ENCODE data around the gene MEGF11.

Gene MEGF11

GRCh38 chr15:65939901-65940617 is 313.5 kb downstream of the MEGF11 start:
- Histone ChIP-seq H3K4me1 (ENCODE audit: control insufficient read depth, insufficient read depth, low read length, poor library complexity, severe bottlenecking) (no peaks in the 10 kb centered on the region), H3K27ac (ENCODE audit: low read depth, low read length, severe bottlenecking) (no peak overlapping the region), H3K36me3 (ENCODE audit: control insufficient read depth, insufficient read depth, low read length) (no peaks in the 10 kb centered on the region), H3K9me3 (ENCODE audit: control insufficient read depth, low read length) (no peaks in the 10 kb centered on the region), H3K4me3 (ENCODE audit: extremely low read depth, insufficient read depth, low read length, poor library complexity, severe bottlenecking) (no peak overlapping the region)
- WGBS, 2 experiments (ENCODE audit: insufficient coverage in 2 of 2), result 89 to 92% methylated on average over 9 of the region's 10 CpGs

GRCh38 chr15:65938604-65939003 is 314.9 kb downstream of the MEGF11 start:
- Histone ChIP-seq H3K27ac (ENCODE audit: low read depth, low read length, severe bottlenecking) (no peak overlapping the region), H3K4me3 (ENCODE audit: extremely low read depth, insufficient read depth, low read length, poor library complexity, severe bottlenecking) (no peak overlapping the region), H3K36me3 (ENCODE audit: control insufficient read depth, insufficient read depth, low read length) (no peaks in the 10 kb centered on the region), H3K9me3 (ENCODE audit: control insufficient read depth, low read length) (no peaks in the 10 kb centered on the region), H3K4me1 (ENCODE audit: control insufficient read depth, insufficient read depth, low read length, poor library complexity, severe bottlenecking) (no peaks in the 10 kb centered on the region)
- 95% methylated on average over 3 of the region's 4 CpGs; no CpG with 5 or more reads in 1 of the 2 experiments for WGBS, 2 experiments (ENCODE audit: insufficient coverage in 2 of 2)

- 86 to 90% methylated on average over 1 of the region's 1 CpG for WGBS, 2 experiments (ENCODE audit: insufficient coverage in 2 of 2)
- no peaks in the 10 kb centered on the region for H3K9me3 ChIP-seq (ENCODE audit: control insufficient read depth, low read length)
Measured at GRCh38 chr15:65937476-65937875, 316.1 kb downstream of the MEGF11 start.

GRCh38 chr15:65937054-65937453 is 316.5 kb downstream of the MEGF11 start:
- WGBS, 2 experiments (ENCODE audit: insufficient coverage in 2 of 2), result 86 to 90% methylated on average over 1 of the region's 3 CpGs
- Histone ChIP-seq H3K36me3 (ENCODE audit: control insufficient read depth, insufficient read depth, low read length) (no peaks in the 10 kb centered on the region), H3K4me1 (ENCODE audit: control insufficient read depth, insufficient read depth, low read length, poor library complexity, severe bottlenecking) (no peaks in the 10 kb centered on the region), H3K4me3 (ENCODE audit: extremely low read depth, insufficient read depth, low read length, poor library complexity, severe bottlenecking) (no peak overlapping the region), H3K27ac (ENCODE audit: low read depth, low read length, severe bottlenecking) (no peak overlapping the region), H3K9me3 (ENCODE audit: control insufficient read depth, low read length) (no peaks in the 10 kb centered on the region)

More at GRCh38 chr15:65937476-65937875, 316.1 kb downstream of the MEGF11 start:
- Histone ChIP-seq H3K4me3 (ENCODE audit: extremely low read depth, insufficient read depth, low read length, poor library complexity, severe bottlenecking) (no peak overlapping the region), H3K4me1 (ENCODE audit: control insufficient read depth, insufficient read depth, low read length, poor library complexity, severe bottlenecking) (no peaks in the 10 kb centered on the region), H3K27ac (ENCODE audit: low read depth, low read length, severe bottlenecking) (no peak overlapping the region), H3K36me3 (ENCODE audit: control insufficient read depth, insufficient read depth, low read length) (no peaks in the 10 kb centered on the region)

- no peaks in the 10 kb centered on the region for H3K9me3 ChIP-seq (ENCODE audit: control insufficient read depth, low read length)
- H3K36me3 ChIP-seq (ENCODE audit: control insufficient read depth, insufficient read depth, low read length), result no peaks in the 10 kb centered on the region
- no peaks in the 10 kb centered on the region for H3K4me1 ChIP-seq (ENCODE audit: control insufficient read depth, insufficient read depth, low read length, poor library complexity, severe bottlenecking)
- H3K27ac ChIP-seq (ENCODE audit: low read depth, low read length, severe bottlenecking), result no peak overlapping the region
- 57 to 100% methylated on average over 1 of the region's 1 CpG for WGBS, 2 experiments (ENCODE audit: insufficient coverage in 2 of 2)
- H3K4me3 ChIP-seq (ENCODE audit: extremely low read depth, insufficient read depth, low read length, poor library complexity, severe bottlenecking), result no peak overlapping the region
Measured at GRCh38 chr15:65936282-65936681, 317.3 kb downstream of the MEGF11 start.

- Histone ChIP-seq H3K36me3 (ENCODE audit: control insufficient read depth, insufficient read depth, low read length) (no peaks in the 10 kb centered on the region), H3K4me3 (ENCODE audit: extremely low read depth, insufficient read depth, low read length, poor library complexity, severe bottlenecking) (no peak overlapping the region), H3K27ac (ENCODE audit: low read depth, low read length, severe bottlenecking) (no peak overlapping the region), H3K9me3 (ENCODE audit: control insufficient read depth, low read length) (no peaks in the 10 kb centered on the region), H3K4me1 (ENCODE audit: control insufficient read depth, insufficient read depth, low read length, poor library complexity, severe bottlenecking) (no peaks in the 10 kb centered on the region)
- WGBS, 2 experiments (ENCODE audit: insufficient coverage in 2 of 2), result 67 to 75% methylated on average over 1 to 2 of the region's 2 CpGs
Measured at GRCh38 chr15:65935391-65935790, 318.2 kb downstream of the MEGF11 start.

- no peak overlapping the region for H3K27ac ChIP-seq (ENCODE audit: low read depth, low read length, severe bottlenecking)
- no peaks in the 10 kb centered on the region for H3K9me3 ChIP-seq (ENCODE audit: control insufficient read depth, low read length)
- no peaks in the 10 kb centered on the region for H3K36me3 ChIP-seq (ENCODE audit: control insufficient read depth, insufficient read depth, low read length)
- no peak overlapping the region for H3K4me3 ChIP-seq (ENCODE audit: extremely low read depth, insufficient read depth, low read length, poor library complexity, severe bottlenecking)
- no peaks in the 10 kb centered on the region for H3K4me1 ChIP-seq (ENCODE audit: control insufficient read depth, insufficient read depth, low read length, poor library complexity, severe bottlenecking)
- 93 to 95% methylated on average over 3 to 4 of the region's 4 CpGs for WGBS, 2 experiments (ENCODE audit: insufficient coverage in 2 of 2)
Measured at GRCh38 chr15:65931221-65931620, 322.3 kb downstream of the MEGF11 start.

GRCh38 chr15:65930134-65930533 is 323.4 kb downstream of the MEGF11 start:
- no peak overlapping the region for H3K4me3 ChIP-seq (ENCODE audit: extremely low read depth, insufficient read depth, low read length, poor library complexity, severe bottlenecking)
- no peaks in the 10 kb centered on the region for H3K4me1 ChIP-seq (ENCODE audit: control insufficient read depth, insufficient read depth, low read length, poor library complexity, severe bottlenecking)
- no peak overlapping the region for H3K27ac ChIP-seq (ENCODE audit: low read depth, low read length, severe bottlenecking)
- H3K36me3 ChIP-seq (ENCODE audit: control insufficient read depth, insufficient read depth, low read length), result no peaks in the 10 kb centered on the region
- no peaks in the 10 kb centered on the region for H3K9me3 ChIP-seq (ENCODE audit: control insufficient read depth, low read length)
- WGBS, 2 experiments (ENCODE audit: insufficient coverage in 2 of 2), result 88 to 96% methylated on average over 5 to 6 of the region's 6 CpGs

- Histone ChIP-seq H3K4me3 (ENCODE audit: extremely low read depth, insufficient read depth, low read length, poor library complexity, severe bottlenecking) (no peak overlapping the region), H3K27ac (ENCODE audit: low read depth, low read length, severe bottlenecking) (no peak overlapping the region), H3K36me3 (ENCODE audit: control insufficient read depth, insufficient read depth, low read length) (no peaks in the 10 kb centered on the region), H3K9me3 (ENCODE audit: control insufficient read depth, low read length) (no peaks in the 10 kb centered on the region), H3K4me1 (ENCODE audit: control insufficient read depth, insufficient read depth, low read length, poor library complexity, severe bottlenecking) (no peaks in the 10 kb centered on the region)
- 93 to 97% methylated on average over 5 to 7 of the region's 7 CpGs for WGBS, 2 experiments (ENCODE audit: insufficient coverage in 2 of 2)
Measured at GRCh38 chr15:65929573-65929972, 324.0 kb downstream of the MEGF11 start.

GRCh38 chr15:65927545-65927944 is 326.0 kb downstream of the MEGF11 start:
- Histone ChIP-seq H3K36me3 (ENCODE audit: control insufficient read depth, insufficient read depth, low read length) (no peaks in the 10 kb centered on the region), H3K27ac (ENCODE audit: low read depth, low read length, severe bottlenecking) (no peak overlapping the region)
- 88 to 93% methylated on average over 2 of the region's 2 CpGs for WGBS, 2 experiments (ENCODE audit: insufficient coverage in 2 of 2)

GRCh38 chr15:65926899-65927298 is 326.7 kb downstream of the MEGF11 start:
- no peaks in the 10 kb centered on the region for H3K4me1 ChIP-seq (ENCODE audit: control insufficient read depth, insufficient read depth, low read length, poor library complexity, severe bottlenecking)
- no peaks in the 10 kb centered on the region for H3K9me3 ChIP-seq (ENCODE audit: control insufficient read depth, low read length)
- 86 to 92% methylated on average over 1 of the region's 1 CpG for whole genome bisulfite sequencing, 2 experiments (ENCODE audit: insufficient coverage in 2 of 2)
- H3K4me3 ChIP-seq (ENCODE audit: extremely low read depth, insufficient read depth, low read length, poor library complexity, severe bottlenecking), result no peak overlapping the region
- no peak overlapping the region for H3K27ac ChIP-seq (ENCODE audit: low read depth, low read length, severe bottlenecking)
- no peaks in the 10 kb centered on the region for H3K36me3 ChIP-seq (ENCODE audit: control insufficient read depth, insufficient read depth, low read length)

More at GRCh38 chr15:65927545-65927944, 326.0 kb downstream of the MEGF11 start:
- Histone ChIP-seq H3K9me3 (ENCODE audit: control insufficient read depth, low read length) (no peaks in the 10 kb centered on the region), H3K4me1 (ENCODE audit: control insufficient read depth, insufficient read depth, low read length, poor library complexity, severe bottlenecking) (no peaks in the 10 kb centered on the region), H3K4me3 (ENCODE audit: extremely low read depth, insufficient read depth, low read length, poor library complexity, severe bottlenecking) (no peak overlapping the region)

All from mesodermal cell (in vitro differentiated cells).